DMS 273 treated with DMSO at 0.1 percent for 48 hours (cell line): ENCODE results near the gene C1orf174.

ENCODE experiments used
- DNase-seq: peaks from one replicate; lab custom pipeline; 2025; lab: John Stamatoyannopoulos, UW

C1orf174 gene

DNA sequence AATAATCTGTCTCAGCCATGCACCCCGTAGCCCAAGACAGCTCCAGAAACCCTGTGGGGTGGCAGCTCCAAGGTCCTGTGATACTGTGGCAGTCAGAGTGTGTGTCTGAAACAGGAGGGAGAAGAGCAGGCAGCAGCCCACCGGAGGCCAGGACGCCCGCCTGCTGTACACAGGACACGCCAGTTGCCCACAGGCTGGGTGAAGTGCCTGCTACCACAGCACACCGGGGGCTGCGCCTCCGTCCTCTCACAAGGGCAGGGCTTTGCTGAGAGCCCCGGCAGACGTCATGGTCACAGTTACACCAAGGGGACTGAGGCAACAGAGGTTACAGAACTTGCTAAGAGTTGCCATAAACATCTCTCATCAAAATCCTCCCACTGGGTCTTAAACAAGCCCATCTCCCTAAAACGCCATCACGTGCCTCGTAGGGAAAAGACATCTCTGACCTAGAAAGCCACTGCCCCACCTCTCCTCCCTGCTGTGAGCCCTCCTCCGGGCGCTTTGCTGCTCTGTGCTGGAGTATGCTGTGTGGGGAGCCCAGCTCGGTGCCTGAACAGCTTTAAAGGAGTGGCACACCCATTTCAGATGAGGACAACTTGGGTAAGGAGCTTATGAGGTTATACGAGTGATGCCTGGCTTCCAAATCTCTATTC lies 5.3 kb downstream of the C1orf174 start:
- no peak for DNase-seq

- no peak for DNase-seq
Observed at GRCh38 chr1:3893190-3893589, 6.9 kb downstream of the C1orf174 start.

- no peak for DNase-seq
Observed at GRCh38 chr1:3892748-3893147, 7.3 kb downstream of the C1orf174 start.

DNA sequence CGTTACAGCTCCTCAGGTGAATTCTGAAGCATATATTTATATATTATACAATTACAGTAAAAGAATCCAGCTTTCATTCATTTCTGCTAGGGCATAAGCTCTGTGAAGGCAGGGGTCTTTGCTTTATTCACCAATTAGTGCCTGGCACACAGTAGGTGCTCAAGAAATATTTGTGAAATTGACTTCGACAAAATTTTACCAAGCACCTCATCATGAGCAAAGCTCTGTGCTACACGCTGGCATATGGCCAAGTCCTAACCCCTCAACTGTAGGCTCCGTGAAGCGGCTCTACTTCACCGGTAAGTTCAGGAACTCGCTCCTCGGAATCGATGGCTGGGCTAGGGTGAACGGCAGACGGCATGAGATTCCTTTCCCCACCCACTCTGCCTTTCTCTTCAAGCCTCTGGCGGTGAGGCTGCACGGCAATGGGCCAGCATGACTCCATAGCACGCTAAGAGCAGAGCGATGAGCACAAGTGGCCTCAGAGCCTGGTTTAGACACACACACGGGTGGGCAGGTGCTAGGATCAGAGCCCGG lies 8.7 kb downstream of the C1orf174 start:
- no peak for DNase-seq

GRCh38 chr1:3890389-3891328 lies 9.4 kb downstream of the C1orf174 start:
- no peak for DNase-seq

- DNase-seq = no peak
Observed at GRCh38 chr1:3889936-3890335, 10.1 kb downstream of the C1orf174 start.

DNA sequence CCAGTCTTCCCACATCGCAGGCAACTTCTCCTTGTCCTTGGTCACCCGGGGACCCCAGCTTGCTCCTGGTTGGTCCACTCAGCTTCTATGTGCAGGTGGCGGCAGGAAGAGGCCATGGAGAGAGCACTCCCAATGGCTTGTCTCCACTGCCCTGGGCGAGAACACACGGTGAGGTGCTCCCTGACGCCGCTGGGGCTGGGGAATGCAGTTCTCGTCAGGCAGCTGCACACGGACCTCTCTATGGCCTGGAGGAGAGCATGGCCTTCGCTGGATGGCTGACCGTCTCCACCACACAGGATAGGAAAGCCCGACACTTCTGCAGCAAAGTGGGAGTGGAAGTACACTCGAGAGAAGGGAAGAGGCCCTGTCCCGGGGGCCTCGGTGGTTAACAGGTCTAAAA lies 11.8 kb downstream of the C1orf174 start:
- DNase-seq = no peak

DNA sequence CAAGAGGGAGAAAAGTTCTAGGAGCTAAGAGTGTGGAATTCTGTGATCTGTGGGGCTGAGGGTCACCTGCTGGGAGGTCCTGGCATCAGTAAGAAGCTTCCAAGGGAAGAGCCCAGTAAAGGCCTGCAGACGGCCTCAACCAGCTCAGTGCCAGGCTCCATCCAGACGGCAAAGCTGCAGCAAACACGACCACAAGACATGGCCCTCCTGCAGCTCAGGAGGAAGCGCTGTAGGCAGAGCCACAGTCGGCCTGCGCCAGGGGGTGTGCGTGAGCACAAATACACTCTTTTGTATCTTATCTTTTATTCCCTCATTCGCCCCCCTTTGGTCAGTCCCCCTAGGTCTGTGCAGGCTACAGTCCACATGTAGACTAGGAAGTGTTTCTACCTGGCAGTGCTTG lies 13.4 kb downstream of the C1orf174 start:
- DNase-seq = no peak

GRCh38 chr1:3886106-3886670 lies 13.9 kb downstream of the C1orf174 start:
- no peak for DNase-seq

DNA sequence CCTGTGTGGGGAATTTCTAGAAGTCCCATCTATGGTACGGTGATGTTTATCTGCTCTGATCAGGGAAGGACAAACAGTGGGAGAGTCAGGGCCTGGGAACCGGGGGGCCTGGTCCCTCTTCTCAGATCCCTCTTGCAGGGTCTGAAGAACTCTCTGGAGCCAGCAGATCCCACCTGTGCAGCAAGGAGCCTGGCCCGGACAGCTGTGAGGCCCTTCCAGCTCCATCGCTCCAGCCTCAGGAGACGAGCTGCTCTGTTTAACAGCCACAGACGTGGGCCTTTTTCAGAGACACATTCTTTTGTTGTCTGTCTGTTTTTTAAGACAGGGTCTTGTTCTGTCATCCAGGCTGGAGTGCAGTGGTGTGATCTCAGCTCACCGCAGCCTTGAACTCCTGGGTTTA lies 14.5 kb downstream of the C1orf174 start:
- no peak for DNase-seq

GRCh38 chr1:3884966-3885365 lies 15.1 kb downstream of the C1orf174 start:
- no peak for DNase-seq

- DNase-seq = no peak
Observed at GRCh38 chr1:3883194-3883925, 16.7 kb downstream of the C1orf174 start.

- DNase-seq = no peak
Observed at GRCh38 chr1:3881193-3881480, 18.9 kb downstream of the C1orf174 start.

DNA sequence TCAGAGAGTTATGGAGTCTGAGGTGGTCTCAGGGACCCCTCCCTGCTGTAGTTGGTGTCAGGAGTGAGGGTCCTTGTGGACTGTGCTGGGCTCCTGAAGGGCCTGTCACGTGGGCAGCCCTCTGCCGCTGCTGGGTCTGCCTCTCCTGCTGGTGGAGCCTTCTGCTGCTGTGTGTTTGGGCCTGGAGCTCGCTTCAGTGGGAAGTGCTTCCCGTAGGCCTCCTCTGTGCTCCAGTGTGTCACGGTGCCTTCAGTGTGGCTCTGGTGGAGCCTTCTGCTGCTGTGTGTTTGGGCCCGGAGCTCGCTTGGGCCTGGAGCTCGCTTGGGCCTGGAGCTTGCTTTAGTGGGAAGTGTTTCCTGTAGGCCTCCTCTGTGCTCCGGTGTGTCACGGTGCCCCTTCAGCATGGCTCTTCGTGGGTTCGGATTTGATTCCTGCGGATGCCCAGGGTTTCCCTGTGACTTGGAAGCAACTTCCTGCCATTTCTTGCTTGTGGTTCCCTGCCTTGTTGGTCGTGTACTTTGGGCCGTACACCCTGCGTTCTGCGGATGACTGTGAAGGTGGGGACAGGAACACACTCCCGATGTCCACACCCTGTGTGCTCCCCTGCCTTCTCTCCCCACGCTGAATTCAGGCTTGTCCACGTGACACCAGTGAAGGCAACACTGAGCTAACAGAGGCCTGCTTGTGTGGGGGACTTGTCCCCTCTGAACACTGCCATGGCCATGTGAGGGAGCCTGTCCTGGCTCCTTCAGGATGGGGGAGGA lies 19.5 kb downstream of the C1orf174 start:
- no peak for DNase-seq

DNA sequence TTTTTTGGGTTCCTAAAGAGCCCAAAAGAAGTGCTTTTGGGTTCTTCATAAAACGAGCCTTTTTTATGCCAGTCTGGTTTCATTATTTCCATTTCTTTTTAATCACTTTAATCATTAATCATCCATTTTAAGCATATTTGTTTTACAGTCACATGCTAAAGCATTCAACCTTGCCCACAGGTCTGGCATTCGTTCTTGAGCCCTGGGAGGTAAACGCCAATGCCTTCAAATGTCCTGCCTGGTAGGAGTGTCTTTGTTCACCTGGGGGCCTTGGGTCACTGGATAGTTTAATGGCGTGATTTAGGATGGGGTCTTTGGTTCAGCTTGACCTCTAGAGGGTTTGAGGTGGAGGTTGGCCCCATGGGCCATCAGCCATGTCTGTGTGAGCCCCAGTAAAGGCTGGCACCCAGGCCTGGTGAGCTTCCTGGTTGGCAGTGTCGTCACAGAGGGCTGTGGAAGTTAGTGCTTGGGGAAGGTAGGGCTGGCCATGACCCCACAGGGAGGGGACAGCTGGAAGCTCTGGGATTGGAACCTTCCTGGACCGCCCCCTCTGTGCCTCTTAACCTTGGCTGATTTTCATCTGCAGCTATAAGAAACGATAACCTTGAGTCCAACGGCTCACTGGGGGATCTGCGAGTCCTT lies 20.2 kb downstream of the C1orf174 start:
- DNase-seq = no peak

GRCh38 chr1:3879099-3879498 lies 21.0 kb downstream of the C1orf174 start:
- DNase-seq = no peak

DNA sequence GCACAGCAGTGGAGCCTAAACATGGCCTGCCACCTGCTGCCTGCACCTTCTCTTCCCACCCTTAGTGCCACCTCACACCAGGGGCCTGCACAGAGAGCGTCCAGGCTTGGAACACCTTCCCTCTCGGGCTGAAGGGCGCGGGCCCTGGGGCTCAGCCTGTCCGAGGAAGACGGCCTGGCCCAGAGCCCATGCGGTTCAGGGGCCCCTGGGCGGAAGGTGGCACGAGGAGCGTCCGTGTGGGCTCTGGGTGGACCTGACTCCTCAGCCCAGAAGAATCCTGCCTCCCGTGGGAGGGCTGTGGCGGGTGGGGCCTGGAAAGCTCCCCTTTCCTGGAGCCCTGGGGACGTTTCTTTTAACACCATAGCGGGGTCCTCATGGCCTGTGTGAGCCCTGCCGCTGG lies 23.4 kb downstream of the C1orf174 start:
- no peak for DNase-seq

GRCh38 chr1:3874736-3875135 lies 25.3 kb downstream of the C1orf174 start:
- DNase-seq = no peak

- no peak for DNase-seq
Observed at GRCh38 chr1:3872546-3872945, 27.5 kb downstream of the C1orf174 start.

DNA sequence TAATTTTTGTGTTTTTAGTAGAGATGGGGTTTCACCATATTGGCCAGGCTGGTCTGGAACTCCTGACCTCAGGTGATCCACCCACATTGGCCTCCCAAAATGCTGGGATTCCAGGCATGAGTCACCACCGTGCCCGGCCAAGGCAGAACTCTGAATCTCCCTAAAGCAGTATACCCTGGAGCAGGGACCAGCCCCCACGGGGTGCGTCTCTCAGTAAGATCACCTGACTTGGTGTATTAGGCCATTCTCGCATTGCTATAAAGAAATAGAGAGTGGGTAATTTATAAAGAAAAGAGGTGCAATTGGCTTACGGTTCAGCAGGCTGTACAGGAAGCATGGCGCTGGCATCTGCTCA lies 28.6 kb downstream of the C1orf174 start:
- no peak for DNase-seq

DNA sequence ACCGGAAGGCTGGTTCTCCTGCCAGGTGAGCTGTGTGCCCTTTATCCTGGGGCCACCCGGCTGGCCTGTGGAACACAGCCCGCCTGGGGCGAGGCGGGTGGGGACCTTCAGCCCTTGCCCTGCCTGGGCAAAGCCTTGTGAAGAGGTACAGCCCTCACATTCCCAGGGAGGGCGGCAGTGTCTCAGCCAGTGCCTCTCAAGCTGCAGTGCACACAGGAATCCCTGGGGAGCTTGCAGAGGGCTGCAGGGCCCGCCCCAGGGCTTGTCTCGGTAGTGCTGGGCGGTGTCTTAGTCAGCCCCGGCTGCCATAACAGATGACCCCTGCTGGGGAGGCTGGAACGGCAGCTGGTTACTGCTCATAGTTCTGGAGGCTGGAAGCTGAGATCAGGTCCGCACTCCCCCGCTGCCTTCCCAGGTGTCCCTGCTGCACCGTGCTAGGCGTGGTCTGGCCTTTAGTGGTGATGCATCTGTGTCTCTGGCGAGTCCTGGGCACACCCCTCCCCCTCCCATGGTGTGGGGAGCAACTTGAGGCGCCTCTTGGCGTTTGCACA lies 30.2 kb downstream of the C1orf174 start:
- DNase-seq = no peak
